Loucy (cell line): ENCODE measurements around the gene TTC6.

Source experiments
- H2AFZ ChIP-seq: fragments of 200-600 bp; sonication (generic); 2 replicates; pipeline ENCODE4 v1.6.0; 2016; ENCODE audit warnings: antibody characterized with exemption, mild to moderate bottlenecking, low read length, moderate library complexity
- H3F3A ChIP-seq: fragments of 200-600 bp; 2 replicates; pipeline ENCODE4 v1.6.0; 2016; ENCODE audit warnings: antibody characterized with exemption, low read depth, mild to moderate bottlenecking
- H3K27me3 ChIP-seq: fragments of 200-600 bp; sonication (generic); 2 replicates; pipeline ENCODE4 v1.6.1; 2014; ENCODE audit warnings: low read length, mild to moderate bottlenecking; ENCODE audit not compliant: insufficient read depth, poor library complexity, severe bottlenecking
- H3K36me3 ChIP-seq: fragments of 200-600 bp; sonication (generic); 2 replicates; pipeline ENCODE4 v1.6.1; 2016; ENCODE audit warnings: low read length; ENCODE audit not compliant: insufficient read depth
- H3K4me1 ChIP-seq: fragments of 200-600 bp; sonication (generic); 2 replicates; pipeline ENCODE4 v1.5.1; 2014; ENCODE audit warnings: low read length, mild to moderate bottlenecking; ENCODE audit not compliant: insufficient read depth, poor library complexity, severe bottlenecking
- H3K4me2 ChIP-seq: fragments of 200-600 bp; sonication (generic); 2 replicates; pipeline ENCODE4 v1.6.0; 2014; ENCODE audit warnings: antibody characterized with exemption, low read length, low read depth, mild to moderate bottlenecking; ENCODE audit not compliant: poor library complexity, severe bottlenecking
- H3K4me3 ChIP-seq: fragments of 200-600 bp; sonication (generic); 2 replicates; pipeline ENCODE4 v1.5.1; 2014; ENCODE audit warnings: low read length, mild to moderate bottlenecking, mixed read lengths; ENCODE audit not compliant: poor library complexity, severe bottlenecking
- H3K79me2 ChIP-seq: fragments of 200-600 bp; sonication (generic); 2 replicates; pipeline ENCODE4 v1.6.1; 2014; ENCODE audit warnings: low read length; ENCODE audit not compliant: insufficient read depth
- H3K9ac ChIP-seq: fragments of 200-600 bp; sonication (generic); 2 replicates; pipeline ENCODE4 v1.6.0; 2014; ENCODE audit warnings: mild to moderate bottlenecking, low read depth, low read length, moderate library complexity; ENCODE audit not compliant: poor library complexity, severe bottlenecking
- H3K9me2 ChIP-seq: fragments of 200-600 bp; sonication (generic); replicated peaks from 2 replicates; pipeline ENCODE4 v1.6.1; 2016; ENCODE audit warnings: low read depth, low read length, mixed read lengths
- H3K9me3 ChIP-seq: fragments of 200-600 bp; sonication (generic); 2 replicates; pipeline ENCODE4 v1.6.1; 2014; ENCODE audit warnings: mild to moderate bottlenecking, antibody characterized with exemption, low read length, low read depth; ENCODE audit not compliant: insufficient read depth
- H4K20me1 ChIP-seq: fragments of 200-600 bp; sonication (generic); 2 replicates; pipeline ENCODE4 v1.6.0; 2014; ENCODE audit warnings: antibody characterized with exemption, low read length, mild to moderate bottlenecking; ENCODE audit not compliant: insufficient read depth, poor library complexity, severe bottlenecking
- EZH2phosphoT487 ChIP-seq: fragments of 200-600 bp; IDR thresholded peaks from 2 replicates; pipeline ENCODE4 v1.6.1; 2018; ENCODE audit warnings: antibody characterized with exemption, mild to moderate bottlenecking, moderate library complexity, borderline replicate concordance
- TF ChIP-seq, protein P1 (sequence below): fragments of 200-600 bp; sonication (generic); conservative IDR thresholded peaks from 2 replicates; pipeline ENCODE4 v1.5.1; 2014; ENCODE audit warnings: mild to moderate bottlenecking, antibody characterized with exemption, low read length

TTC6 gene

DNA sequence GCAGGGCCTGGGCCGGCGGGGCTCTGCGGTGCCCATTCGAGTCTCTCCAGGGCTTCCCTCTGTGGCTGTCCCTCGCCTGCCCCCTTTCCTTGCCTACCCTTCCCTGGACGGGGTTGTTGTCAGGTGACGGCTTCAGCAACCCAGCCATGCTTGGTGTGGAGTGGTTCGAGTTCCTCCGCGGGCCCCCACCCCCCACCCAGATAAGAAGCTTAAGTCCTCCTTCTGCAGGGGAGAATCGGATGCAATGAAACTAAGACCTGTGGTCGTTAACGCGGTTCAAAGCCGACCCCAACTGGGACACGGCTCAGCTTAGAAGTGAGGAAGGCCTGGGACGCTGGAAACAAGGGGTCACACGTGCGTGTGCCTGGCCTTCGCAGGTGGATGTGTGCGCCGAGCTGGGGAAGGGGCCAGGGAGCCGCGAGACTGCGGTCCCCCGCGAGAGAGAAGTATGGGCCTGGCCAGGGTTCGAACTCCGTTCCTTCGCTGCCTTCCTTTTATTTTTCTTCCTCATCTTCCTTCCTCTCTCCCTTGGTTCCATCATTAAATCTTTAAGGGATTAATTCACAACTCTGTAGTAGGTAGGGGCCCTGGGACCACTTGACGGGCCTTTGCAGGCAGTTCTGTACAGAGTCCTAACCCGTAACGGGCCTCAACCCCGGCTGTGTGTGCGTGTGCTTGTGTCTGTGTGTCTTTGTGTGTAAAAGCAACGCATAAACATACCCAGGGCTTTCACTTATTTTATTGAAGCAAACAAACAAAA lies 3.5 kb downstream of the TTC6 start:
- no peak overlapping the region for H3K9ac ChIP-seq
- H3K4me2 ChIP-seq = no peak overlapping the region
- H4K20me1 ChIP-seq = no peaks in the 10 kb centered on the region
- H3F3A ChIP-seq = no peaks in the 10 kb centered on the region
- H3K36me3 ChIP-seq = no peaks in the 10 kb centered on the region
- H3K79me2 ChIP-seq = no peaks in the 10 kb centered on the region
- H3K9me3 ChIP-seq = peaks cover under 1% of the 10 kb centered on the region; the same call in 1 of the 2 replicates
- H3K4me1 ChIP-seq = no peaks in the 10 kb centered on the region
- no peak overlapping the region for H2AFZ ChIP-seq
- H3K27me3 ChIP-seq = no peaks in the 10 kb centered on the region
- TF ChIP-seq EZH2phosphoT487 = no peak
- TF ChIP-seq, protein P1, sequence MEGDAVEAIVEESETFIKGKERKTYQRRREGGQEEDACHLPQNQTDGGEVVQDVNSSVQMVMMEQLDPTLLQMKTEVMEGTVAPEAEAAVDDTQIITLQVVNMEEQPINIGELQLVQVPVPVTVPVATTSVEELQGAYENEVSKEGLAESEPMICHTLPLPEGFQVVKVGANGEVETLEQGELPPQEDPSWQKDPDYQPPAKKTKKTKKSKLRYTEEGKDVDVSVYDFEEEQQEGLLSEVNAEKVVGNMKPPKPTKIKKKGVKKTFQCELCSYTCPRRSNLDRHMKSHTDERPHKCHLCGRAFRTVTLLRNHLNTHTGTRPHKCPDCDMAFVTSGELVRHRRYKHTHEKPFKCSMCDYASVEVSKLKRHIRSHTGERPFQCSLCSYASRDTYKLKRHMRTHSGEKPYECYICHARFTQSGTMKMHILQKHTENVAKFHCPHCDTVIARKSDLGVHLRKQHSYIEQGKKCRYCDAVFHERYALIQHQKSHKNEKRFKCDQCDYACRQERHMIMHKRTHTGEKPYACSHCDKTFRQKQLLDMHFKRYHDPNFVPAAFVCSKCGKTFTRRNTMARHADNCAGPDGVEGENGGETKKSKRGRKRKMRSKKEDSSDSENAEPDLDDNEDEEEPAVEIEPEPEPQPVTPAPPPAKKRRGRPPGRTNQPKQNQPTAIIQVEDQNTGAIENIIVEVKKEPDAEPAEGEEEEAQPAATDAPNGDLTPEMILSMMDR = no peak
- H3K9me2 ChIP-seq = no peaks in the 10 kb centered on the region
- H3K4me3 ChIP-seq = no peak overlapping the region

DNA sequence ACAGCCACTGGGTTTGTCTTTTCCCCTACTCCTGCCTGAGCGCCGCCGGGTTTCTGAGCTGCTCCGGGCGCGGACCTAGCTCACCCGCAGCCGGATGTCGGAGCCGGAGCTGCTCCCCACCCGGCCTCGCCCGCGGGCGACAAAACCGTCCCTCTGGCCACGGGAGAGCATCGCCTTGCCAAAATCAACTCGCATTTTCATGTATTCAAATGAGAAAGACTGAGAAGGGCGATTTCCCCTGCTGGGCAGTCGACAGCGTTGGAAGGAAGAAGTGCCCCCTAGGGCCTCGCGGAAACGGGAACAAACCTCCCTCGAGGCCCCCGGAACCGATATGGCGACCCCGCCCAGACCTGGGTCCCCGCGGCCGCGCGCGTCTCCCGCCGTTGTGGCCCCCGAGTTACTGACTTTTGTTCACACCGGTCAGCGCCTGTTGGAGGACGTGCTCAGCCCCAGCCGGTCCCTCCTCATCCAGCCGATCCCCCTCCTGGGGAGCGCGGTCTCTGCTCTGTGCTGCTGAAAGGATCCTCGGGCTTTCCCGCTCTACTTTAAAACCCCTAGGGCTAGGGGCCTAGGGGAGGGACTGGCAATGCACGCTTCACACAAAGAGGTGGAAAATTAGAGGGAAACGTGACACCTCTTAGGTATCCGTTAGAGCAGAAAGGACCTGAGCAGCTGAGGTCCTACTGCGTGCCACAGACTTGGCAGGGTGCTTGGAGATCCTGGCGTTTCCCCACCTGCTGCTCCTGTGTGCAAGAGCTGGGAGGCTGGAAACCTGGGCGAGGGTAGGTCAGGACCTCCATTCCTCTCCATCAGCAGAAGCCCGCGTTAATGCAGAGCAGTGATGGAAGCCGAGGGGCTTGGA lies 4.3 kb downstream of the TTC6 start:
- Histone ChIP-seq H3K9me3 (peaks cover 2% of the 10 kb centered on the region; the same call in 1 of the 2 replicates), H3K9ac (no peak overlapping the region), H3K9me2 (no peaks in the 10 kb centered on the region), H3K4me2 (no peak overlapping the region), H4K20me1 (no peaks in the 10 kb centered on the region), H3F3A (no peaks in the 10 kb centered on the region), H3K79me2 (no peaks in the 10 kb centered on the region), H3K4me1 (no peaks in the 10 kb centered on the region), H3K4me3 (no peak overlapping the region), H2AFZ (no peak overlapping the region), H3K27me3 (no peaks in the 10 kb centered on the region), H3K36me3 (no peaks in the 10 kb centered on the region)
- TF ChIP-seq, protein P1 = no peak
- no peak for TF ChIP-seq EZH2phosphoT487

DNA sequence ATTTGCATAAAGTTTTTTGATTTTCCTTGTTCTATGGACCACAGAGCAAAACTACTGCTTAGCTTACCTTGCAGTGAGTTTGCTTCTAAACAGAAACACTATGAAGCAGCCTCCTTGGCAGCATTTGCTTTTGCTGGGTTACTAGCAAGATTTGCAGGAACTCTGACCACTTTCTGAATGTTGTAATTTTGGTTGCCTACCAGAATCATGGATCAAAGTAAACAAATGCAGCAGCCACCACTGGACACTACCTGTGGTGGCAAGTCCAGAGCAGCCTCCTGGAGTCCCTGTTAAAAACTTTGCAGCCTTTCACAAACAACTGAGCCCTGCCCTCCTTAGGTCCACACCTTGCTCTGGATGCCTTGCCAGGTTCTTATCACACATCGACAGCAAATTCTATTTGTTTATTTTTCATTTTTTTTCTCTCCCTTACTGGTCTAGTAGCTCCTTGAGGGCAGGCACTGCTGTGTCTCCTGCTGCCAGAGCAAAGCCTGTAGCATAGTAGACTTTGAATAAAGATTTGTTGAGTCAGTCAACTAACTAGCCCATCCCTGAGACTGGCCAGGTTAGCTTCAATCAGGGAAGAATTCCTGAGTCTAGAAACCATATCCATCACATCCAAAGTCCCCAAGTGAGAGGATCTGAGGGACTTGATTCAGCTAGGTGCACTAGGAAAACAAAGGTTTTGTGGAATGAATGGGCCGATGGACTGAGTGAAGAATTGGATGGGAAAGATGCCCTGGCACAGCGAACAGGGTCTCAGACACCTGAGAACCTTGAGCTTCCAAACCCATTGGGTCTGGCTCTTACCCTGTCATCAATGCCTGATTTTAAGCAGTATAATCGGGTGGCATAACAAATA lies 5.7 kb downstream of the TTC6 start:
- Histone ChIP-seq H3K9me2 (no peaks in the 10 kb centered on the region), H3K9me3 (peaks cover 2% of the 10 kb centered on the region; the same call in 1 of the 2 replicates), H3K4me2 (no peak overlapping the region), H3K27me3 (no peaks in the 10 kb centered on the region), H2AFZ (no peak overlapping the region), H3K4me1 (no peaks in the 10 kb centered on the region), H4K20me1 (no peaks in the 10 kb centered on the region), H3K79me2 (no peaks in the 10 kb centered on the region), H3K4me3 (no peak overlapping the region), H3K9ac (no peak overlapping the region), H3K36me3 (no peaks in the 10 kb centered on the region), H3F3A (no peaks in the 10 kb centered on the region)
- TF ChIP-seq, protein P1 = no peak
- TF ChIP-seq EZH2phosphoT487 = no peak
